Measurements from ENCODE around the gene KRT76. TPM values are rescaled to one million over a fixed set of nuclear protein-coding genes. Genes with fewer than 3 reads are reported as not detected.
"Not testable (repeated sequence)": the region's sequence is repeated elsewhere in the genome, so short reads cannot be mapped to it uniquely, and the experiment has no call there.

The KRT76 gene
- total RNA-seq, 1 experiment from 2014 or later: not detected

- DNase-seq (ENCODE audit: low spot score): no peak
Observed at GRCh38 chr12:52781399-52782082, 4.4 kb upstream of the KRT76 start.

- DNase-seq (ENCODE audit: low spot score): no peak
Observed at GRCh38 chr12:52779914-52780313, 2.8 kb upstream of the KRT76 start.

GRCh38 chr12:52778833-52779232 lies 1.7 kb upstream of the KRT76 start:
- DNase-seq (ENCODE audit: low spot score): no peak

- no peak for DNase-seq (ENCODE audit: low spot score)
Observed at GRCh38 chr12:52777566-52777965, 421 bp upstream of the KRT76 start.

- DNase-seq (ENCODE audit: low spot score): no peak
Observed at GRCh38 chr12:52776435-52776834, 710 bp downstream of the KRT76 start.

DNA sequence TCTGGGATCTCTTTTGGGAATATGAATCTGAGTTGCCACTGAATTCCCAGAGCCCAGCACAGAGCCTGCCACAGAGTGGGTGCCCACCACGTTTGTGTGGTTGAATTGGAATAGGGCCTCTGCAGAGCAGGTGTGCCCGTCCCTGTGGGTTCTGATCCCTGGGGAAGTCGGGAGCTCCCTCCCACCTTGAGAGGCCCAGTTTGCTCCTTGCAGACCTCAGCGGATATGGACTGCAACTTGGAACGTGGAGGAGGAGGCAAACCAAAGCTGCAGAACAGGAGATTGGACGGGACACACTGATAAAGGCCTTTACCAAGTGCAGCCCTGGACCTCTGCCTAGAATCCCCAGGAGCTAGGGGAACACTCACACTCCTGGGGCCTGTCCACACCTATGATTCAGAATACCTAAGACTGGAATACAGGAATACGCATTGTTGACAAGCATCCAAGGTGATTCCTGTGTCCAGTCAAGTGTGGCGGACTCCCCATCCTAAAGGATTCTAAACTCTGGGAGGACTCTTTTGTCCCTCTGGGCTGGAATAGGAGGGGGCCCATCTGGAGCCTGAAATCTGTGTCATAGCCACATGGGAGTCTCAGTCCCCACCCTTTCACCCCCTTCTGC lies 2.4 kb downstream of the KRT76 start:
- no peak for DNase-seq (ENCODE audit: low spot score)

- DNase-seq (ENCODE audit: low spot score): no peak
Observed at GRCh38 chr12:52772772-52773171, 4.4 kb downstream of the KRT76 start.

GRCh38 chr12:52772188-52772587 lies 5.0 kb downstream of the KRT76 start:
- DNase-seq (ENCODE audit: low spot score): no peak

- DNase-seq (ENCODE audit: low spot score): no peak
Observed at GRCh38 chr12:52771505-52771904, 5.6 kb downstream of the KRT76 start.

- DNase-seq (ENCODE audit: low spot score): no peak
Observed at GRCh38 chr12:52771088-52771487, 6.1 kb downstream of the KRT76 start.

- DNase-seq (ENCODE audit: low spot score): no peak
Observed at GRCh38 chr12:52769946-52770345, 7.2 kb downstream of the KRT76 start.

- DNase-seq (ENCODE audit: low spot score): no peak
Observed at GRCh38 chr12:52769354-52769753, 7.8 kb downstream of the KRT76 start.

- no peak for DNase-seq (ENCODE audit: low spot score)
Observed at GRCh38 chr12:52768479-52769200, 8.5 kb downstream of the KRT76 start.

DNA sequence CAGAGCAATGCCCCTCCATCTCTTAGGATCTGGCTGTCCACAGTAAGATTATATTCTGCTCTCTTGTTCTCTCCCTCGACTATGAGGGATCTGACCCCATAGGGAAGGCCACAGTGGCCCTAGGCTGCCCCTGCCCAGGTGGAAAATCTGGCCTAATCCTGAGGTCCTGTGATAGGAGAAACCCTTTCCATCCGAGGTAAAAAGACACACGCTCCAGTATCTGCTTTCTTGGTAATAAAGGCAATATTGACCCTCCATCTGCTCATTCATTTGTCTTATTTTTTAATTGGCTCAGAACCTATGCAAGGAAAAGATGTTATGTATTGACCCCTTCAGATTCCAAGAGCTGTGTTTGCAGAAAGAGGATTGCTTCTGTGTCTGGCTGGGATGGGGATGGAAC lies 9.7 kb downstream of the KRT76 start:
- DNase-seq (ENCODE audit: low spot score): no peak

DNA sequence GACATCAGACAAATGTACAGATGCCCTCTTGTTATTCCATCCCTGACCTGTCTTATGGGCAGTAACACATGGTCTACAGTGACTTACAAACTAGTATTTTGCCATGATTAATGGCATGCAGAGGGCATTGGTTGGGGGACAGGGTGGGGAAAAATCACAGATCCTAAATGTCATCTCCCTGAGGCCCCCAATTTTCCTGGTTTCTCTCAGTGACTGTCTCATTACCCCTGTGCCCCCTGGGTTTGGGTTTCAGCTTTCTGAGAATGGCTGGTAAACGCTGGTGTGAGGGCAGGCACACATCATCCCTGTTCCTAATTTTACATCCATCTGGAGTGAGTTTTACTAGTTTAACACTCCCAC lies 10.1 kb downstream of the KRT76 start:
- no peak for DNase-seq (ENCODE audit: low spot score)

DNA sequence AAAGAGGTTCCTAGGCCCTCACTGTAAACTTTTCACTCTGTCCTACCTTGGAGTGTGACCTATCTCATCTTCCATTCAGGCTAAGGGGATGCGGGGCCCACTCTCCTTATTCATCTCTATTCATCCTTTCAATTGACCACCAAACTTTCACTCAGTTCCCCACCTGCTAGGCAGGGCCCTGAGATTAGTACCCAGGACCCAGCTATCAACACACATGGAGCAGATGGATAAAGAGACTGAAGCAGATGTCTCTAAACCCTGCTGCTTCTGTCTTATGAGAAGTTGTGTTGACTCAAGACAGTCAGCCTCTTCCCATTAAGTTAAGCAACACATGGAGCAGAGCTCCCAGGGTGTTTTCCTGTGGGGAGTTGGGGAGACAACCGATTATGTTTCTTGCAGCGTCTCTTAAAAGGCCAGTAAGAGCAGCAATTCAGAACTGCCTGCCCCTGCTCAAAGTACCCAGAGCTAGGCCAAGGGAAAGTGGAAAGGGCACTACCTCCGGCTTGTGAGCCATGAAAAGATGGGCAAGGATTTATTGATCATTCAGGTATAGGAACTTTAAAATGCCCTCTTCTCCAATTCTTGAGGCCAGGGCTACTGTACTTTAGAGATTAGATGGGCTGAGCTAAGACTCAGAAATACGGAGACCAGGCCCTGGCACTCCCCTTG lies 10.7 kb downstream of the KRT76 start:
- DNase-seq (ENCODE audit: low spot score): no peak

GRCh38 chr12:52765702-52766101 lies 11.4 kb downstream of the KRT76 start:
- no peak for DNase-seq (ENCODE audit: low spot score)

GRCh38 chr12:52763991-52764390 lies 13.2 kb downstream of the KRT76 start:
- no peak for DNase-seq (ENCODE audit: low spot score)

DNA sequence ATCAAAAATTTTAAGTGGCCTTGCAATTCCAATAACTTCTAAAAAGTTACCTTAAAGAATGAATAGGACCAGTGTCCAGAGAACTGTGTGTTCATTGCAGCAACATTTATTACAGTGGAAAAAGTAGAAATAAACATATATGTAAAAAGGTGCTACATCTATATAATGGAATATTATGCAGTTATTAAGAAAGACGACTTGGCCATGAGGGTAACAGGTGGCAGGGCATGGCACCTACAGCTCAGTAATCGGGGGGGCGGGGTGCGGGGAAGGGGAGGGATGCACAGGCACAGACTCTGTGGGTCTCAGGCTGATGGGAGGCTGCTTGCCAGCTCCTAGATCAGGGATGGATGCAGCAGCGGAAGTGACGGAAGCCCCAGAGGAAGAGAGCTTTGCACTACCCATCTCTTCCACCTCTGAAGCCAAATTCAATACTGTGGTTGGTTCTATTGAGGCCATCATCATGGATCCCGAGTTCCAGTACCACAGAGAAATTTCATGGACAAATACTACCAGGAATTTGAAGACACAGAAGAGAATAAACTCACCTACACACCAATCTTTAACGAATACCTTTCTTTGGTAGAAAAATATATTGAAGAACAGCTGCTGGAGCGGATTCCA lies 14.0 kb downstream of the KRT76 start:
- DNase-seq (ENCODE audit: low spot score): no peak

DNA sequence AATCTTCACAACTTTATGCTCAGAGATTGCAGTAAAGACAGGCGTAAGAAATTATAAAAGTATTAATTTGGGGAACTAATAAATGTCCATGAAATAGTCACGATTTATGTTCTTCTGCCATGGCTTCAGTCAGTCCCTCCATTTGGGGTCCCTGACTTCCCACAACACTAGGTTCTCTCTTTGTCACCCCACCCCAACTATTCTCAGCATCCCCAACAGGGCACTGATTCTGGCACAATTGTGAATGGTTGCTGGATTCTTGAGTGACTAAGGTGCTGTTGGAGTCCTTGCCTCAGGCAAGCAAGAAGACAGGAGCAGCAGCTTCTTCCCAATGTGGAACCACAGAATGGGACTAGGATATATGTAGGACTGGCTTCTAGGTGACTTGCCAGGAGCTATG lies 15.3 kb downstream of the KRT76 start:
- no peak for DNase-seq (ENCODE audit: low spot score)

DNA sequence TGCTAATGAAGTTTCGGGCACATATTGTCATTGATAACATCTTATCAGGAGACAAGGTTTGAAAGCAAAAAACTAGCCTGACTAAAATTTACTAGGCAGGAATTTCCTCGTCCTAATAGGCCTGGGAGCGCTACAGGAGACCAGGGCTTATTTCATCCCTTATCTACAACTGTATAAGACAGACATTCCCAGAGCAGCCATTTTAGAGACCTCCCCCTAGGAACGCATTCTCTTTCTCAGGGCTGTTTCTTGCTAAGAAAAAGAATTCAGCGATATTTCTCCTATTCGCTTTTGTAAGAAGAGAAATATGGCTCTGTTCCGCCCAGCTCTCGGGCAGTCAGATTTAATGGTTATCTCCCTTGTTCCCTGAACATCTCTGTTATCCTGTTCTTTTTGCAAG lies 15.9 kb downstream of the KRT76 start:
- not testable (repeated sequence) for DNase-seq (ENCODE audit: low spot score)

DNA sequence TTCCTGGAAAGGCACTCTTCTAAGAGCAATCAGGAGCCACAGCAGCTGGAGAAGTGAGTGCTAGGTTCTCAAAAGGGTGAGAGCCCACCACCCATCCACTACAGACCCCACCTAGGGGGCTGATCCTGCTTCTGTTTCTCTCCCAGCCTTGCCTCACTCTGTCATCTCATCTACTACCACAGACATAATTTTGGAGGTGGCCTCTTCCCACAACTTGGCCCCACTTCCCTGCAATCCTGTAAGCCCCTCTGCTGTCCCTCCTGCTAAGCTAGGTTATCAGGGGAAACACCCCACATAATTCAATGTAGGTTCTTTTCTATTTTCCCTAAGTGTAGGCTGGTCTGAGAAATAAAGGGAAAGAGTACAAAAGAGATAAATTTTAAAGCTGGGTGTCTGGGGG lies 16.5 kb downstream of the KRT76 start:
- no peak for DNase-seq (ENCODE audit: low spot score)
